ENCODE results near the gene ZNRF2. TPM values are rescaled to one million over a fixed set of nuclear protein-coding genes. Genes with fewer than 3 reads are reported as not detected.

The ZNRF2 gene
- total RNA-seq, 1 donor from 2014 or later, result 31.7 TPM

DNA sequence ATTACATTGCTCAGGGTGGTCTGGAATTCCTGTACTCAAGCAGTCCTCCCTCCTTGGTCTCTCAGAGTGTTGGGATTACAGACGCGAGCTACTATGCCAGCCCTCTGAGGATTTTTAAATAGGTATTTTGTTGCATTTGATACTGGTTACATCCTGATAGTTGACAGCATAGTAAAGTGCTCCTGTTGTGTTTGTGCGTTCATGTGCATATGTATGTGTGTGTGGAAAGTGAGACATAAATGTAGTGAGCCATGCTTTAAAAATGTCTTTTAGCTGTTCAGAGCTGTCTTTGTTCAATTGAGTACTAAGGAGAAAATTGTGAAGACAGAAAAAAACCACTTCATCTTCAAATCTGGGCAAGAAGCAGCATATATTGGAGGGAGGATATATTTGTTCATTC is 27.8 kb downstream of the ZNRF2 start:
- intact Hi-C loops (cut with DNase I), result no loop called here
- H3K27me3 ChIP-seq, result no peaks in the 10 kb centered on the region
- no peaks in the 10 kb centered on the region for H3K4me1 ChIP-seq
- H3K9me3 ChIP-seq, result no peaks in the 10 kb centered on the region
- no peak overlapping the region for H3K27ac ChIP-seq
- TF ChIP-seq CTCF (IDR thresholded peaks at IDR 0.05), result no peak
- H3K36me3 ChIP-seq, result no peaks in the 10 kb centered on the region
- DNase-seq (ENCODE audit: low spot score in 2 of 2), result no peak
- H3K4me3 ChIP-seq, result no peak overlapping the region

- Histone ChIP-seq H3K27ac (no peak overlapping the region), H3K4me1 (no peaks in the 10 kb centered on the region), H3K27me3 (no peaks in the 10 kb centered on the region), H3K4me3 (no peak overlapping the region), H3K36me3 (no peaks in the 10 kb centered on the region), H3K9me3 (no peaks in the 10 kb centered on the region)
- intact Hi-C loops (cut with DNase I), result no loop called here
- DNase-seq (ENCODE audit: low spot score in 2 of 2), result no peak
- no peak for TF ChIP-seq CTCF (IDR thresholded peaks at IDR 0.05)
Measured at GRCh38 chr7:30313348-30313747, 29.0 kb downstream of the ZNRF2 start.

DNA sequence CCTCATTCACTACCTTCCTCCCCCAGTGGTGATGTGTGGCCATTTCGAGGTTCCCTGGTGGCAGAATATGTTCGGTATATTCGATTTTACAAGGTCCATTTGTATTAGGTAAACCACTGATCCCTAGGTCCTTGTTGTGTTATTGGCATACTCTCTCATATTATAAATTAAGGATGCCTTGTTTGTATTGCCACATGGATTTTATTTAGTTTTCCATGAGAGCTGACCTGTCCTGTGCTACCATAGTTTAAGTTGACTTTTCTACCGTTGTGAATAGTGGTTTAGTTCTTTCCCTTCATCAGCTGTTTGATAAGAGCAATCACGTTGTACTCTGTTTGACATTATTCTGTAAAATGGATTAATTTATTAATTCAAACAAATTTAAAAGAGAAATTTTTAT is 29.4 kb downstream of the ZNRF2 start:
- DNase-seq (ENCODE audit: low spot score in 2 of 2), result no peak
- Histone ChIP-seq H3K27me3 (no peaks in the 10 kb centered on the region), H3K36me3 (no peaks in the 10 kb centered on the region), H3K4me1 (no peaks in the 10 kb centered on the region), H3K4me3 (no peak overlapping the region), H3K27ac (no peak overlapping the region), H3K9me3 (no peaks in the 10 kb centered on the region)
- intact Hi-C loops (cut with DNase I), result no loop called here
- no peak for TF ChIP-seq CTCF (IDR thresholded peaks at IDR 0.05)

- no peaks in the 10 kb centered on the region for H3K9me3 ChIP-seq
- no peaks in the 10 kb centered on the region for H3K36me3 ChIP-seq
- TF ChIP-seq CTCF (IDR thresholded peaks at IDR 0.05), result no peak
- H3K27ac ChIP-seq, result no peak overlapping the region
- no peak for DNase-seq (ENCODE audit: low spot score in 2 of 2)
- no peaks in the 10 kb centered on the region for H3K27me3 ChIP-seq
- no peak overlapping the region for H3K4me3 ChIP-seq
- intact Hi-C loops (cut with DNase I), result no loop called here
- H3K4me1 ChIP-seq, result peaks cover 0 to under 1% of the 10 kb centered on the region in 2 donors
Measured at GRCh38 chr7:30315589-30315988, 31.2 kb downstream of the ZNRF2 start.

- no peaks in the 10 kb centered on the region for H3K36me3 ChIP-seq
- H3K27me3 ChIP-seq, result no peaks in the 10 kb centered on the region
- intact Hi-C loops (cut with DNase I), result no loop called here
- DNase-seq (ENCODE audit: low spot score in 2 of 2), result no peak
- TF ChIP-seq CTCF (IDR thresholded peaks at IDR 0.05), result no peak
- no peak overlapping the region for H3K27ac ChIP-seq
- no peaks in the 10 kb centered on the region for H3K9me3 ChIP-seq
- H3K4me3 ChIP-seq, result no peak overlapping the region
- H3K4me1 ChIP-seq, result peaks cover 3 to 13% of the 10 kb centered on the region in 2 donors
Measured at GRCh38 chr7:30320392-30320791, 36.0 kb downstream of the ZNRF2 start.
